NT2/D1 (cell line): Measurements from ENCODE around the gene FABP3.

Experiments
- DNase-seq: peaks from one replicate; pipeline ENCODE4 v3.0.0-alpha.2; 2011; ENCODE audit warnings: low read depth, low spot score
- H3K27me3 ChIP-seq: 2 replicates; pipeline ENCODE4 v1.6.0; 2011; ENCODE audit warnings: mild to moderate bottlenecking; ENCODE audit not compliant: insufficient read length, insufficient read depth
- H3K36me3 ChIP-seq: 2 replicates; pipeline ENCODE4 v1.6.1; 2011; ENCODE audit warnings: mild to moderate bottlenecking, low read length, mixed read lengths; ENCODE audit not compliant: insufficient read depth, insufficient read length
- H3K4me1 ChIP-seq: 2 replicates; pipeline ENCODE4 v1.5.1; 2011; ENCODE audit not compliant: insufficient read depth, insufficient read length
- H3K4me3 ChIP-seq: 2 replicates; pipeline ENCODE4 v1.5.1; 2011; ENCODE audit warnings: low read depth; ENCODE audit not compliant: insufficient read length
- H3K9ac ChIP-seq: 2 replicates; pipeline ENCODE4 v1.6.0; 2011; ENCODE audit warnings: low read depth; ENCODE audit not compliant: insufficient read length
- H3K9me3 ChIP-seq: 2 replicates; pipeline ENCODE4 v1.5.1; 2011; ENCODE audit warnings: mild to moderate bottlenecking, low read length; ENCODE audit not compliant: insufficient read depth
- SUZ12 ChIP-seq: IDR thresholded peaks from 2 replicates; pipeline ENCODE4 v1.6.1; 2011; ENCODE audit not compliant: insufficient read length, insufficient read depth; ENCODE audit errors: extremely low read depth
- YY1 ChIP-seq: IDR thresholded peaks from 2 replicates; pipeline ENCODE4 v1.6.1; 2011; ENCODE audit not compliant: insufficient read length, insufficient read depth
- ZNF274 ChIP-seq: IDR thresholded peaks from 2 replicates; pipeline ENCODE4 v1.6.1; 2011; ENCODE audit warnings: mild to moderate bottlenecking, low read depth, low read length

The FABP3 gene

DNA sequence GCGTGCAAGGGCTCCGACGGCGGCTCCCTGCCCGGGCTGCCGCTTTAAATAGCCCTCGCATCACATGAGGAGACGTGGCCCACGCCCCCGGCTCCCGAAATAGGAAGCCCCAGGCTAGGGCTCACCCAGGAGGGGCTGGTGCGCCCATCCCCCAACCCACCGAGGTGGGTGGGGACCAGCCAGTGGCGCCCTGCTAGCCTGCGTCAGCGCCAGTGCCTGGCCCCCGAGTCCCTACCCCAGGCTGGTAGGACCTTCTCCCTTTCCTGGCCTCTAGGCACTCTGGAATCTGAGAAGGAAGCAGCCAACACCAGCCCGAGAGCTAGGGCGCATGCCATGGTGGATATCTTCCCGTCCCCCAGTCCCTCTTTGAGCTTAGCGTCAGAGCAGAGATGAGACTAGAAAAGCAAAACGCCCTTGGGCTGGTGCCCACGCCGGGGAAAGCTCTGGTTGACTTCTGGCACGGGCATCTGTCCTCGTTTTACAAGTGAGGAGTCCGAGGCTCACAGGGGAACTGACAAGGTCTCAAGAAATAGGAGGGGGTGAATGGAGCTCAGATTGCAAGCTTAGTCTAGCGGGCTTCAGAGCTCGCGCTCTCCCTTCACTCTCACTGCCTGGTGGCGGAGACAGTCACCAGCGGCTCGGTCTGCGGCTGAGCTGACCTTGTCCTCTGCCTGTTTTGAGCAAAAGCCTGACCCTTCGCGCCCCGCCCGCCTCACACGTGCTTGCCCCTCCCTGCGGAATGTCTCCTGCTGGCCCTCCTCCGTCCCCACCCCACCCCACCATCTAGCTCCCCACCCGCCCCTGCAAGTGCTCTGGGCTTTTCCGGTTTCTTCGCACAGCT is at the start of gene FABP3:
Gene FABP3, minus strand, starts transcription at position 21 of the 841 bp plus-strand sequence. CDS start 62 bp downstream, outside the sequence.
- peak; percentile 98 for DNase-seq
- H3K36me3 ChIP-seq: peaks cover 18% of the 10 kb centered on the region
- H3K9me3 ChIP-seq: no peaks in the 10 kb centered on the region
- H3K4me1 ChIP-seq: peaks cover 32% of the 10 kb centered on the region
- H3K9ac ChIP-seq: peak within 1 kb of the TSS; percentile 89
- no peak for TF ChIP-seq YY1
- TF ChIP-seq SUZ12: no peak
- TF ChIP-seq ZNF274: no peak
- H3K27me3 ChIP-seq: no peaks in the 10 kb centered on the region
- H3K4me3 ChIP-seq: peak within 1 kb of the TSS; percentile 66

DNA sequence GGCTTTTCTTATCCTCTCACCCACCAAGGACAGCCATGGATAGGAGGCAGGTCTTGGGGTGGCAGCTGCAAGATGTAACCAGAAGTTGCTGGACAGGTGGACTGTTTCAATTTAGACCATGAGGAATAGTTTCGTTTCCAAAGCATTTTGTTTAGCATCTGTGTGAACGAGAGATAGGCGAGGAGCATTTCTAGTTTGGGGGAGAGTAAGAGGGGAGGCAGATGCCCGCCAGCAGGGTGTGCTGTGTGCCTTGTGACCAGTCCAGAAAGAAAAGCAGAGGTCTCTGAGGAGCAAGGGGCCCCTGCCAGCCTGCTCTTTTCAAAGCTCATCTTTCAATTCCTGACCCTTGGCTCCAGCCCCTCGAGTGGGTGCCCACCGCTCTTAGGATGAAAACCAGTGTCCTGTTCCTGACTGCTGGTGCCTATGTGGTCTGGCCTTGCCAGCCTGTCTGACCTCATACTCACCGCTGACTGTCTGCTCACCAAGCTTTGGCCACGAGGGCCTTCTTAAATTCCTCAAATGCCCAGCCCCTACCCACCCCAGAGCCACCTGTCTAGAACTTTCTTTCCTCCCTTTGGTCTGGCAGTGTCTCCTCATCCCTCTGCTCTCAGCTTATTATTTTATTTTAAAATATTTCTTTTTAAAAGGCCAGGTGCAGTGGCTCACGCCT is 48.6 kb upstream of the FABP3 start:
- TF ChIP-seq YY1 (no peak), SUZ12 (no peak), ZNF274 (no peak)
- Histone ChIP-seq H3K27me3 (no peaks in the 10 kb centered on the region), H3K4me3 (no peak overlapping the region), H3K9me3 (no peaks in the 10 kb centered on the region), H3K36me3 (peaks cover 11% of the 10 kb centered on the region), H3K4me1 (peaks cover 12% of the 10 kb centered on the region), H3K9ac (peak overlapping the region; percentile 46)
- peak; percentile 55 for DNase-seq

DNA sequence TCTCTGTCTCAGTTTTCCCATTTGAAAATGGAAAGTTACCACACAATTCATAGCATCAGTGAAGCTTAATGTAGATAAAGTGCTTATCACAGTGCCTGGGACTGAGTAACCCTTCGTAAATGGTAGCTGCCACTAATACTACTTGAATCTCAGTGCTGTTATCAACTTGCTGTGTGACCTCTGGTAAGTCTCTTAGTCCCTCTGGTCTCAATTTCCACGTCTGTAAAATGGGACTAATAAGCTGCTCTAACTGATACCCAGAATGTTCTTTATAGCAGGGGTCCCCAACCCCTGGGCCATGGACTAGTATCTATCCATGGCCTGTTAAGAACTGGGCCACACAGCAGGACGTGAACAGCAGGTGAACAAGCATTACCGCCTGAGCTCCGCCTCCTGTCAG is 47.8 kb upstream of the FABP3 start:
- H3K4me1 ChIP-seq: peaks cover 19% of the 10 kb centered on the region
- DNase-seq: no peak
- H3K9me3 ChIP-seq: no peaks in the 10 kb centered on the region
- peaks cover 5% of the 10 kb centered on the region for H3K36me3 ChIP-seq
- no peak for TF ChIP-seq YY1
- no peaks in the 10 kb centered on the region for H3K27me3 ChIP-seq
- no peak overlapping the region for H3K4me3 ChIP-seq
- no peak overlapping the region for H3K9ac ChIP-seq

DNA sequence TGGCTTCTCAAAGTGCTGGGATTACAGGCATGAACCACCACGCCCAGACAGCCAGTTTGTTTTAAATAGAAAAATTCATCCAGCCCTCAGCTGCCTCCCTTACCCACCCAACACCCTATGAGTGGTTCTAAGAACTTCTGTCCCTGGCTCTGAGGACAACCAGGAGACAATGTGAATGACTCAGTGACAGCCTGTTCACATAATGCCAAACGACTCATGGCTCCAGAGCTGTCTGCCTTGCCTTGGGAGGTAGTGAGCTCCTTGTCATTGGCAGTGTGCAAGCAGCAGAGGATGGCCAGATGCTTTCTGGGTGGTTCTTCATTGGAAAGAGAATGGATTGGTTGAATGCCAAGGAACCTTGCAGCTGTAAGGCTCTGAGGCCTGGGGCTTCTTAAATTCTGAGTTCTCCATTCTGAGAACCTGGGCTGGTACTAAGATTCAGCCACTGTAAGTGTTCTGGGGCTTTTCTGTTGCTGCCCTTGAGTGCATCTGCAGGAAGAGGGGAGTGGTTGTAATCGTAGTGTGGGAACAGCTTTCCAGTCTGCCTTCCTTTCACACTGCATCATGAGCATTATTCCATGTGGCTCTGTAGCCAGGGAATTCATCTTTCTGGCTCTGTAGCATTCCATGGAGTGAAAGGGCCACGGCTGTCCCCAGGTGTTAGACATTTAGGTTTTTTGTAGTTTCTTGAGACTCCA is 45.9 kb upstream of the FABP3 start:
- TF ChIP-seq ZNF274: no peak
- no peak for TF ChIP-seq SUZ12
- no peak for TF ChIP-seq YY1
- H3K36me3 ChIP-seq: no peaks in the 10 kb centered on the region
- DNase-seq: no peak
- H3K9ac ChIP-seq: no peak overlapping the region
- H3K4me3 ChIP-seq: no peak overlapping the region
- peaks cover 28% of the 10 kb centered on the region for H3K4me1 ChIP-seq
- no peaks in the 10 kb centered on the region for H3K9me3 ChIP-seq
- H3K27me3 ChIP-seq: peaks cover under 1% of the 10 kb centered on the region

DNA sequence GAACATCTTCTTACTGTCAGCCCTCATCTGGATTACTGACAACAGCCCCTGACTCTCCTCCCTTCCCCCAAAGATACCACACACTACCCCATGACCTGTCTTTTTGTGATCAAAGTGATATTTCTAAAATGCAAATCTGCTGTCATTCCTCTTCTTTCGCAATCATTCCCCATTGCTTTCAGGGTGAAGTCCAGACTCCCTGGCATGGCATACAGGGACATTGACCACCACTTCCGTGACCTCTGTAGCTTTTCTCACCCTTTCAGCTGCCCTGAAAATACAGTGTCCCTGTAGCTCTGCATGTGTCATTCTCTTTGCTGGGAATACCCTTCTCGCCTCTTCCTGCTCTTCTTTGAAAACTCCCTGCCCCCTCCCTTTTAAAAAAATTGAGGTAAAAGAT is 44.3 kb upstream of the FABP3 start:
- no peak for TF ChIP-seq ZNF274
- no peak for TF ChIP-seq SUZ12
- TF ChIP-seq YY1: no peak
- no peak overlapping the region for H3K4me3 ChIP-seq
- DNase-seq: no peak
- peaks cover 26% of the 10 kb centered on the region for H3K4me1 ChIP-seq
- no peaks in the 10 kb centered on the region for H3K9me3 ChIP-seq
- H3K27me3 ChIP-seq: peaks cover 12% of the 10 kb centered on the region
- H3K36me3 ChIP-seq: no peaks in the 10 kb centered on the region
- no peak overlapping the region for H3K9ac ChIP-seq

DNA sequence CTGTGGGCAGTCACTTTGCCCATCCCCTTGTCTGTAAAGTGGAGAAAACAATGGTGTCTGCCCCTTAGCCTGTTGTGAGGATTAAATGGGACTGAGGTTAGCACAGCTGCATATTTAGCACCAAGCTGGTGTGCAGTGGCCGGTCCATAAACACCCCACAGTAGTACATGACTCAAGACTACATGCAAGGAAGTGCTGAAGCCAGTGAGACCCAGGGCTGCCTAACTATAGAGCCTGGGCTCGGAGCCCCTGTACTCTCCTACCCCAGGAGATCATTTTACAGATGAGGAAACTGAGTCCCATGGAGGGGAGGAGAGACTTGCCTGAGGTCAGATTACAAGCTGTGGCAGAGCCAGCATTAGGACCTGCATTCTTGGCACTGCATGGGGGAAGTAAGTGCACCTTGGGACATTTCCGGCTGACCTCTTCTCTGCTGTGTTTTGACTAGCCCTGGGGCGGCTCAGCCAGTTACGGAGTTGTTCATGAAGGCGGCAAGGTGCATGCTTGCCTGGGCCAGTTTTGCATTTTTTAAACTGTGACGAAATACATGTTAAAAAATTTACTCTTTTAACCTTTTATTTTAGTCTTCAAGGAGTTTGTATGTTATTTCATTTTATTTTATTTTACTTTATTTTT is 43.3 kb upstream of the FABP3 start:
- peaks cover 26% of the 10 kb centered on the region for H3K4me1 ChIP-seq
- H3K4me3 ChIP-seq: no peak overlapping the region
- peak overlapping the region; percentile 3 for H3K9ac ChIP-seq
- no peak for DNase-seq
- H3K36me3 ChIP-seq: no peaks in the 10 kb centered on the region
- no peaks in the 10 kb centered on the region for H3K9me3 ChIP-seq
- TF ChIP-seq YY1 (no peak), ZNF274 (no peak), SUZ12 (no peak)
- peaks cover 19% of the 10 kb centered on the region for H3K27me3 ChIP-seq
